HCT116 (cell line): ENCODE results near the gene DHX34.

Experiments used
- EZH2phosphoT487 ChIP-seq: fragments of 200-600 bp; IDR thresholded peaks from 2 replicates; pipeline ENCODE4 v1.6.1; 2018; ENCODE audit warnings: antibody characterized with exemption, borderline replicate concordance
- JUND ChIP-seq: IDR thresholded peaks from 2 replicates; pipeline ENCODE4 v1.6.1; 2012
- TCF7L2 ChIP-seq: IDR thresholded peaks from 2 replicates; pipeline ENCODE4 v1.7.0; 2011; ENCODE audit warnings: borderline replicate concordance, inconsistent platforms; ENCODE audit not compliant: insufficient read depth, insufficient read length; ENCODE audit errors: extremely low read depth
- YY1 ChIP-seq: IDR thresholded peaks from 2 replicates; pipeline ENCODE4 v1.6.1; 2011; ENCODE audit warnings: low read length, low read depth, moderate library complexity, mild to moderate bottlenecking; ENCODE audit not compliant: insufficient replicate concordance; ENCODE audit errors: extremely low read depth
- TF ChIP-seq, protein P1 (sequence below), 3 experiments: fragments of 200-600 bp in 1 of 3; sonication (generic) in 1 of 3; IDR thresholded peaks in 2 of 3; conservative IDR thresholded peaks in 1 of 3; 2 replicates each; pipeline ENCODE4 v1.5.1; 2012 to 2017; ENCODE audit warnings: low read depth in 2 of 3, low read length in 2 of 3, antibody characterized with exemption in 1 of 3, borderline replicate concordance in 1 of 3, control low read depth in 1 of 3, mild to moderate bottlenecking in 1 of 3, mixed read lengths in 1 of 3, mixed run types in 1 of 3, moderate library complexity in 1 of 3; ENCODE audit not compliant: insufficient read depth in 1 of 3

DNA sequence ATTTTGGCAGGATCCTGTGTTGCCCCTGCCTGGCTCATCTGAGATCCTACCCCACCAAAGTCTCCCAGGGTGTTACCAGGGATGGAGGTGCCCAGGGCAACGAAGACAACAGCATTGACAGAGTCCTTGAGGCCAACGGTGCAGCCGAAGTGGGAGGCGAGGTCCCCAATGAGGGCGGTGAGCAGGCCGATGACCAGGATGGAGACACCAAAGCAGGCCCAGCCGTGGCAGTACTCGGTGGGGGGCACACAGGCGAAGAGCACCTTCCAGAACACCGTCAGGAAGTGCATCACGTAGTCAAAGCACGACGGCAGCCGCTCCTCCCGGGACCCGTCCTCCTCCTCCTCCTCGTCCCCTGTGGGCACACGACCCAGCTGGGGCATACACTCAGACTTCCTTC, 83.0 kb downstream of the DHX34 start:
- TF ChIP-seq, protein P1, sequence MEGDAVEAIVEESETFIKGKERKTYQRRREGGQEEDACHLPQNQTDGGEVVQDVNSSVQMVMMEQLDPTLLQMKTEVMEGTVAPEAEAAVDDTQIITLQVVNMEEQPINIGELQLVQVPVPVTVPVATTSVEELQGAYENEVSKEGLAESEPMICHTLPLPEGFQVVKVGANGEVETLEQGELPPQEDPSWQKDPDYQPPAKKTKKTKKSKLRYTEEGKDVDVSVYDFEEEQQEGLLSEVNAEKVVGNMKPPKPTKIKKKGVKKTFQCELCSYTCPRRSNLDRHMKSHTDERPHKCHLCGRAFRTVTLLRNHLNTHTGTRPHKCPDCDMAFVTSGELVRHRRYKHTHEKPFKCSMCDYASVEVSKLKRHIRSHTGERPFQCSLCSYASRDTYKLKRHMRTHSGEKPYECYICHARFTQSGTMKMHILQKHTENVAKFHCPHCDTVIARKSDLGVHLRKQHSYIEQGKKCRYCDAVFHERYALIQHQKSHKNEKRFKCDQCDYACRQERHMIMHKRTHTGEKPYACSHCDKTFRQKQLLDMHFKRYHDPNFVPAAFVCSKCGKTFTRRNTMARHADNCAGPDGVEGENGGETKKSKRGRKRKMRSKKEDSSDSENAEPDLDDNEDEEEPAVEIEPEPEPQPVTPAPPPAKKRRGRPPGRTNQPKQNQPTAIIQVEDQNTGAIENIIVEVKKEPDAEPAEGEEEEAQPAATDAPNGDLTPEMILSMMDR (IDR thresholded peaks at IDR 0.05 in 2 of 3, conservative IDR thresholded peaks at IDR 0.05 in 1 of 3; ENCODE audit: borderline replicate concordance in 1 of 3, insufficient read depth in 1 of 3, low read depth in 2 of 3, low read length in 2 of 3): no peak
- TF ChIP-seq EZH2phosphoT487 (no peak), YY1 (no peak), TCF7L2 (no peak), JUND (no peak)
